Measurements from ENCODE around the gene FOXRED1. TPM values are rescaled to one million over a fixed set of nuclear protein-coding genes. Genes with fewer than 3 reads are reported as not detected.

The FOXRED1 gene
- total and polyA plus RNA-seq, 2 of the 4 experiments (the other 2 are of a cell fraction), result 15.1 to 28.3 TPM

DNA sequence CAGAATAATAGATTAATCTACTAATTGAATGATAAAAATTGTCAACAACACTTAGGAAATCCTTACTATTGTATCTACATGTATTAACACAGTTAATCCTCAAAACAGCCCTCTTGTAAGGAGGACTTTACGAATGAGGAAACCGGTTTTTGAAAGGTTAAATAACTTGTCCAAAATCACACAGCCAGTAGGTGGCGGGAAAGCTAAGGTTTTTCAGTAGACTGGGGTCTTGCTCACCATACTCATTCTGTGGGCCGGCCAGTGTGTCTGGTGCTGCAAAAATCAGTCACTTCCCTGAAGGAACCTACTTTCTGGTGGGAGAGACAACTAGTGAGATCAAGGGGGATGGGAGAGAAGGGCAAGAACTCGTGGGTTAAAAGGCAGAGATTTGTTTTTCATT is 38.8 kb downstream of the FOXRED1 start:
- dilution Hi-C loops (cut with HindIII; ENCODE audit: low sequenced_read_pairs, unreplicated experiment) (no loop called here), intact Hi-C loops (cut with micrococcal nuclease) (loop anchor here (10.0 kb wide), 1 partner anchor 1727 kb away; no protein-coding TSS in a partner anchor), in situ Hi-C loops (cut with MboI; ENCODE audit: low sequenced_read_pairs) (loop anchor here (10.0 to 25.0 kb wide), 4 partner anchors 297 to 1030 kb away; no protein-coding TSS in a partner anchor)
- Histone ChIP-seq H3K4ac (ENCODE audit: low read depth, low read length) (no peak overlapping the region), H4K5ac (ENCODE audit: low read depth, low read length) (no peak overlapping the region), H4K91ac (ENCODE audit: insufficient read depth, low read depth, low read length) (no peak overlapping the region), H3K23ac (ENCODE audit: low read depth, low read length) (no peak overlapping the region), H2AK5ac (ENCODE audit: low read depth, low read length) (no peak overlapping the region), H2BK15ac (ENCODE audit: low read depth, low read length) (no peak overlapping the region), H2AFZ (replicated peaks; ENCODE audit: low read length, poor library complexity) (no peak overlapping the region), H3K79me1 (ENCODE audit: low read depth in 1 of 2, low read length in 2 of 2) (peaks cover 13 to 21% of the 10 kb centered on the region in 2 experiments), H4K20me1 (ENCODE audit: insufficient read depth, low read length) (peaks cover 3% of the 10 kb centered on the region; the same call in 1 of the 2 replicates), H3K36me3 (ENCODE audit: control insufficient read depth, insufficient read depth, low read length) (0 out of 2 replicates have a peak, but pooled peaks cover 2% of the 10 kb centered on the region), H3K27me3 (ENCODE audit: control insufficient read depth, insufficient read depth, low read length) (no peaks in the 10 kb centered on the region), H3K9ac (ENCODE audit: low read depth, low read length) (no peak overlapping the region), H3K4me2 (ENCODE audit: low read depth, low read length) (no peak overlapping the region), H3K56ac (ENCODE audit: extremely low read depth, insufficient read depth, low read length) (no peak overlapping the region), H3K18ac (ENCODE audit: low read depth, low read length) (no peak overlapping the region), H3K14ac (replicated peaks; ENCODE audit: low read depth, low read length) (no peak overlapping the region), H2AK9ac (replicated peaks; ENCODE audit: low read depth, low read length, poor library complexity) (no peak overlapping the region), H3K4me1 (ENCODE audit: control insufficient read depth, insufficient read depth, low read length) (peaks cover 5% of the 10 kb centered on the region; the same call in 1 of the 2 replicates), H3K9me3 (ENCODE audit: control insufficient read depth, insufficient read depth, low read length) (no peaks in the 10 kb centered on the region), H3K27ac (ENCODE audit: insufficient read depth, low read length) (no peak overlapping the region), H2BK5ac (ENCODE audit: low read depth, low read length, poor library complexity, severe bottlenecking) (no peak overlapping the region), H3K4me3 (ENCODE audit: insufficient read depth, low read depth, low read length) (no peak overlapping the region), H4K8ac (ENCODE audit: low read depth in 2 of 2, low read length in 2 of 2) (no peak overlapping the region), H2BK20ac (ENCODE audit: low read depth, low read length) (no peak overlapping the region), H2BK120ac (ENCODE audit: low read depth, low read length) (no peak overlapping the region), H3K9me1 (ENCODE audit: insufficient read depth, low read length) (no peaks in the 10 kb centered on the region)
- no peak for TF ChIP-seq POLR2A (IDR thresholded peaks at IDR 0.05; ENCODE audit: low read depth, low read length)
- TF ChIP-seq MXI1 (IDR thresholded peaks at IDR 0.05; ENCODE audit: borderline replicate concordance, low read depth, low read length), result no peak
- TF ChIP-seq, protein P1, sequence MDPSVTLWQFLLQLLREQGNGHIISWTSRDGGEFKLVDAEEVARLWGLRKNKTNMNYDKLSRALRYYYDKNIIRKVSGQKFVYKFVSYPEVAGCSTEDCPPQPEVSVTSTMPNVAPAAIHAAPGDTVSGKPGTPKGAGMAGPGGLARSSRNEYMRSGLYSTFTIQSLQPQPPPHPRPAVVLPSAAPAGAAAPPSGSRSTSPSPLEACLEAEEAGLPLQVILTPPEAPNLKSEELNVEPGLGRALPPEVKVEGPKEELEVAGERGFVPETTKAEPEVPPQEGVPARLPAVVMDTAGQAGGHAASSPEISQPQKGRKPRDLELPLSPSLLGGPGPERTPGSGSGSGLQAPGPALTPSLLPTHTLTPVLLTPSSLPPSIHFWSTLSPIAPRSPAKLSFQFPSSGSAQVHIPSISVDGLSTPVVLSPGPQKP (IDR thresholded peaks at IDR 0.05; ENCODE audit: borderline replicate concordance, low read depth, low read length), result no peak
- no peak for TF ChIP-seq FOS (IDR thresholded peaks at IDR 0.05; ENCODE audit: low read depth, low read length)
- no peak for TF ChIP-seq BHLHE40 (IDR thresholded peaks at IDR 0.05; ENCODE audit: low read depth, low read length)
- no peak for TF ChIP-seq MAZ (IDR thresholded peaks at IDR 0.05; ENCODE audit: borderline replicate concordance, low read depth, low read length)
- no peak for TF ChIP-seq NFE2L2 (IDR thresholded peaks at IDR 0.05; ENCODE audit: low read depth, low read length)
- TF ChIP-seq RFX5 (IDR thresholded peaks at IDR 0.05; ENCODE audit: low read depth, low read length), result no peak
- peak; percentile 57 for TF ChIP-seq RAD21 (IDR thresholded peaks at IDR 0.05; ENCODE audit: low read length)
- no peak for TF ChIP-seq CHD1 (IDR thresholded peaks at IDR 0.05; ENCODE audit: low read depth, low read length)
- TF ChIP-seq, protein P2, sequence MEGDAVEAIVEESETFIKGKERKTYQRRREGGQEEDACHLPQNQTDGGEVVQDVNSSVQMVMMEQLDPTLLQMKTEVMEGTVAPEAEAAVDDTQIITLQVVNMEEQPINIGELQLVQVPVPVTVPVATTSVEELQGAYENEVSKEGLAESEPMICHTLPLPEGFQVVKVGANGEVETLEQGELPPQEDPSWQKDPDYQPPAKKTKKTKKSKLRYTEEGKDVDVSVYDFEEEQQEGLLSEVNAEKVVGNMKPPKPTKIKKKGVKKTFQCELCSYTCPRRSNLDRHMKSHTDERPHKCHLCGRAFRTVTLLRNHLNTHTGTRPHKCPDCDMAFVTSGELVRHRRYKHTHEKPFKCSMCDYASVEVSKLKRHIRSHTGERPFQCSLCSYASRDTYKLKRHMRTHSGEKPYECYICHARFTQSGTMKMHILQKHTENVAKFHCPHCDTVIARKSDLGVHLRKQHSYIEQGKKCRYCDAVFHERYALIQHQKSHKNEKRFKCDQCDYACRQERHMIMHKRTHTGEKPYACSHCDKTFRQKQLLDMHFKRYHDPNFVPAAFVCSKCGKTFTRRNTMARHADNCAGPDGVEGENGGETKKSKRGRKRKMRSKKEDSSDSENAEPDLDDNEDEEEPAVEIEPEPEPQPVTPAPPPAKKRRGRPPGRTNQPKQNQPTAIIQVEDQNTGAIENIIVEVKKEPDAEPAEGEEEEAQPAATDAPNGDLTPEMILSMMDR (conservative IDR thresholded peaks at IDR 0.05; ENCODE audit: low read depth, low read length), result peak; percentile 56
- peak; percentile 46 for TF ChIP-seq SMC3 (IDR thresholded peaks at IDR 0.05; ENCODE audit: low read depth, low read length)
- TF ChIP-seq RCOR1 (IDR thresholded peaks at IDR 0.05; ENCODE audit: insufficient replicate concordance, low read length), result no peak
- no peak for TF ChIP-seq CEBPB (IDR thresholded peaks at IDR 0.05; ENCODE audit: low read depth, low read length)
- no peak for TF ChIP-seq MAFK (IDR thresholded peaks at IDR 0.05; ENCODE audit: low read depth, low read length)
- TF ChIP-seq, protein P3, sequence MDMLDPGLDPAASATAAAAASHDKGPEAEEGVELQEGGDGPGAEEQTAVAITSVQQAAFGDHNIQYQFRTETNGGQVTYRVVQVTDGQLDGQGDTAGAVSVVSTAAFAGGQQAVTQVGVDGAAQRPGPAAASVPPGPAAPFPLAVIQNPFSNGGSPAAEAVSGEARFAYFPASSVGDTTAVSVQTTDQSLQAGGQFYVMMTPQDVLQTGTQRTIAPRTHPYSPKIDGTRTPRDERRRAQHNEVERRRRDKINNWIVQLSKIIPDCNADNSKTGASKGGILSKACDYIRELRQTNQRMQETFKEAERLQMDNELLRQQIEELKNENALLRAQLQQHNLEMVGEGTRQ (IDR thresholded peaks at IDR 0.05; ENCODE audit: low read depth, low read length), result no peak
- no CpG with 5 or more reads among the region's 5 CpGs for WGBS, 2 experiments (ENCODE audit: extremely low coverage in 2 of 2, insufficient read length in 1 of 2)
- DNase-seq (peak; percentile 58), ATAC-seq (ENCODE audit: low read depth) (no peak)
- BruUV-seq (replicated peaks), result no TSS peak
- ChIA-PET CTCF (interaction anchor here (0.7 kb wide), 1 partner anchor 177 kb away, joined by 4 read pairs; no protein-coding TSS in a partner anchor), POLR2A (ENCODE audit: unreplicated experiment) (no interaction called here)

Data from IMR-90 (cell line).